Small intestine (tissue), 7 donors: ENCODE results near the gene STIM1. TPM values are rescaled to one million over a fixed set of nuclear protein-coding genes. Genes with fewer than 3 reads are reported as not detected.

Experiments used
- DNase-seq, 2 donors: peaks; one replicate each; pipeline versions ENCODE4 v3.0.0 to v3.0.0-alpha.2; 2013
- FAIRE-seq: peaks from 2 replicates; lab custom pipeline; 2012; peaks lifted over from hg19 to GRCh38; lab: Jason Lieb, UNC
- H3K27ac ChIP-seq, 3 donors: one replicate each; pipeline ENCODE4 v1.5.1; 2013; ENCODE audit warnings: low read length in 2 of 3, mild to moderate bottlenecking in 2 of 3, control low read depth in 1 of 3, inconsistent platforms in 1 of 3, low read depth in 1 of 3, moderate library complexity in 1 of 3
- H3K27me3 ChIP-seq, 3 donors: one replicate each; pipeline ENCODE4 v1.6.1; 2013; ENCODE audit warnings: low read length in 3 of 3, inconsistent platforms in 1 of 3; ENCODE audit not compliant: control insufficient read depth in 3 of 3, insufficient read depth in 3 of 3
- H3K36me3 ChIP-seq, 3 donors: one replicate each; pipeline ENCODE4 v1.6.1; 2013; ENCODE audit warnings: low read length in 3 of 3, inconsistent platforms in 1 of 3, low read depth in 1 of 3, mild to moderate bottlenecking in 1 of 3, moderate library complexity in 1 of 3; ENCODE audit not compliant: control insufficient read depth in 3 of 3, insufficient read depth in 2 of 3
- H3K4me1 ChIP-seq, 3 donors: one replicate each; pipeline ENCODE4 v1.6.1; 2013; ENCODE audit warnings: low read length in 2 of 3, inconsistent platforms in 1 of 3, low read depth in 1 of 3, mild to moderate bottlenecking in 1 of 3, moderate library complexity in 1 of 3; ENCODE audit not compliant: control insufficient read depth in 3 of 3, insufficient read depth in 2 of 3
- H3K4me3 ChIP-seq, 3 donors: one replicate each; pipeline ENCODE4 v1.5.1; 2013; ENCODE audit warnings: low read length in 3 of 3, control low read depth in 1 of 3, inconsistent platforms in 1 of 3, low read depth in 1 of 3, mild to moderate bottlenecking in 1 of 3, moderate library complexity in 1 of 3
- H3K9me3 ChIP-seq, 2 donors: one replicate each; pipeline ENCODE4 v1.6.1; 2013; ENCODE audit warnings: low read depth in 1 of 2, low read length in 1 of 2; ENCODE audit not compliant: control insufficient read depth in 2 of 2, insufficient read depth in 1 of 2
- WGBS, 3 donors: extraction: QIAGEN DNeasy Blood & Tissue Kit; methylation state at CpG; one replicate each; pipeline ENCODE4 v1.1.7; 2013; 5-methylcytosine and 5-hydroxymethylcytosine counted together
- polyA plus RNA-seq, 4 donors: library from polyadenylated mRNA; stranded (reverse) in 3 of 4; unstranded in 1 of 4; fragments of 200-250 nt in 3 of 4; fragments of 120-200 nt in 1 of 4; gene quantifications; one replicate each; pipeline versions ENCODE4 v1.2.1 to v1.2.3, GENCODE V29; 2013
- donor health status: healthy with polysubstance abuse.
- donor health status: control.
- donor health status: control.
- donor health status: Bipolar disorder and iron deficiency.
- donor health status: healthy.

Gene STIM1
- polyA plus RNA-seq, 4 donors: 5.6 to 27.9 (median 11.7) TPM

GRCh38 chr11:3911908-3912505 lies 56.5 kb downstream of the STIM1 start:
- H3K27me3 ChIP-seq: no peaks in the 10 kb centered on the region
- no peaks in the 10 kb centered on the region for H3K9me3 ChIP-seq
- no peak overlapping the region for H3K4me3 ChIP-seq
- FAIRE-seq: no peak
- DNase-seq: no peak
- H3K36me3 ChIP-seq: no peaks in the 10 kb centered on the region
- H3K27ac ChIP-seq: no peak overlapping the region
- peaks cover 0 to 5% (median 0%) of the 10 kb centered on the region in 3 donors for H3K4me1 ChIP-seq
- 93 to 99% (median 97%) methylated on average over 3 of the region's 3 CpGs for WGBS, 3 donors

- no peaks in the 10 kb centered on the region for H3K36me3 ChIP-seq
- DNase-seq: no peak
- 77 to 86% (median 84%) methylated on average over 5 of the region's 5 CpGs for WGBS, 3 donors
- FAIRE-seq: no peak
- H3K4me3 ChIP-seq: no peak overlapping the region
- H3K27me3 ChIP-seq: no peaks in the 10 kb centered on the region
- no peaks in the 10 kb centered on the region for H3K9me3 ChIP-seq
- H3K27ac ChIP-seq: no peak overlapping the region
- peaks cover 0 to 3% (median 0%) of the 10 kb centered on the region in 3 donors for H3K4me1 ChIP-seq
Observed at GRCh38 chr11:3913921-3914320, 58.5 kb downstream of the STIM1 start.

GRCh38 chr11:3914805-3915204 lies 59.3 kb downstream of the STIM1 start:
- no peaks in the 10 kb centered on the region for H3K27me3 ChIP-seq
- H3K4me3 ChIP-seq: no peak overlapping the region
- peak in 1 of 2 donors; percentile 40 for DNase-seq
- H3K27ac ChIP-seq: no peak overlapping the region
- H3K36me3 ChIP-seq: no peaks in the 10 kb centered on the region
- FAIRE-seq: no peak
- no peaks in the 10 kb centered on the region for H3K9me3 ChIP-seq
- WGBS, 3 donors: 4% methylated on average over 1 of the region's 1 CpG
- H3K4me1 ChIP-seq: peaks cover 0 to 6% (median 0%) of the 10 kb centered on the region in 3 donors

- DNase-seq (peak in 1 of 2 donors; percentile 47), FAIRE-seq (no peak)
- H3K27me3 ChIP-seq: no peaks in the 10 kb centered on the region
- 24 to 56% (median 29%) methylated on average over 3 of the region's 3 CpGs for WGBS, 3 donors
- no peaks in the 10 kb centered on the region for H3K9me3 ChIP-seq
- no peaks in the 10 kb centered on the region for H3K36me3 ChIP-seq
- peaks cover 0 to 9% (median 0%) of the 10 kb centered on the region in 3 donors for H3K4me1 ChIP-seq
- no peak overlapping the region for H3K4me3 ChIP-seq
- H3K27ac ChIP-seq: no peak overlapping the region
Observed at GRCh38 chr11:3916962-3917361, 61.5 kb downstream of the STIM1 start.

GRCh38 chr11:3920148-3920852 lies 64.8 kb downstream of the STIM1 start:
- DNase-seq (peak in 1 of 2 donors; percentile 47), FAIRE-seq (no peak)
- WGBS, 3 donors: 22 to 34% (median 31%) methylated on average over 2 of the region's 2 CpGs

GRCh38 chr11:3922056-3922455 lies 66.6 kb downstream of the STIM1 start:
- WGBS, 3 donors: 89 to 100% (median 96%) methylated on average over 1 of the region's 1 CpG
- Histone ChIP-seq H3K27ac (no peak overlapping the region), H3K9me3 (no peaks in the 10 kb centered on the region), H3K4me3 (no peak overlapping the region), H3K4me1 (peaks cover 0 to 7% (median 0%) of the 10 kb centered on the region in 3 donors), H3K36me3 (no peaks in the 10 kb centered on the region), H3K27me3 (no peaks in the 10 kb centered on the region)
- DNase-seq (no peak), FAIRE-seq (no peak)

More at GRCh38 chr11:3920148-3920852, 64.8 kb downstream of the STIM1 start:
- Histone ChIP-seq H3K4me1 (peaks cover 0 to 7% (median 0%) of the 10 kb centered on the region in 3 donors), H3K4me3 (no peak overlapping the region), H3K27me3 (no peaks in the 10 kb centered on the region), H3K27ac (no peak overlapping the region), H3K36me3 (no peaks in the 10 kb centered on the region), H3K9me3 (no peaks in the 10 kb centered on the region)

GRCh38 chr11:3925513-3925912 lies 70.0 kb downstream of the STIM1 start:
- Histone ChIP-seq H3K27ac (no peak overlapping the region), H3K9me3 (no peaks in the 10 kb centered on the region), H3K4me1 (peaks cover 0 to 3% (median 0%) of the 10 kb centered on the region in 3 donors), H3K36me3 (no peaks in the 10 kb centered on the region), H3K4me3 (no peak overlapping the region), H3K27me3 (no peaks in the 10 kb centered on the region)
- 2 to 54% (median 41%) methylated on average over 1 of the region's 1 CpG for WGBS, 3 donors
- DNase-seq (peak in 1 of 2 donors; percentile 26), FAIRE-seq (peak; percentile 44)

- DNase-seq (no peak), FAIRE-seq (no peak)
- Histone ChIP-seq H3K27ac (no peak overlapping the region), H3K4me3 (no peak overlapping the region), H3K9me3 (no peaks in the 10 kb centered on the region), H3K36me3 (no peaks in the 10 kb centered on the region), H3K4me1 (peaks cover 0 to 3% (median 0%) of the 10 kb centered on the region in 3 donors), H3K27me3 (no peaks in the 10 kb centered on the region)
Observed at GRCh38 chr11:3926458-3927095, 71.1 kb downstream of the STIM1 start.
